Gastroesophageal sphincter (tissue), 3 donors: Measurements from ENCODE around the gene SERPINI1.

Experiments used
- POLR2A ChIP-seq, 2 donors: fragments of 450-650 bp; IDR thresholded peaks; one replicate each; pipeline ENCODE4 v1.6.1; 2017; ENCODE audit warnings: antibody characterized with exemption in 2 of 2, mild to moderate bottlenecking in 2 of 2, moderate library complexity in 1 of 2
- TF ChIP-seq, protein P1 (sequence below), 4 experiments: fragments of 200-600 bp in 2 of 4; fragments of 450-650 bp in 2 of 4; sonication (generic) in 1 of 4; IDR thresholded peaks; one replicate each; pipeline ENCODE4 v1.5.1; 2017 to 2019; ENCODE audit warnings: antibody characterized with exemption in 4 of 4, mild to moderate bottlenecking in 2 of 4, moderate library complexity in 2 of 4

DNA sequence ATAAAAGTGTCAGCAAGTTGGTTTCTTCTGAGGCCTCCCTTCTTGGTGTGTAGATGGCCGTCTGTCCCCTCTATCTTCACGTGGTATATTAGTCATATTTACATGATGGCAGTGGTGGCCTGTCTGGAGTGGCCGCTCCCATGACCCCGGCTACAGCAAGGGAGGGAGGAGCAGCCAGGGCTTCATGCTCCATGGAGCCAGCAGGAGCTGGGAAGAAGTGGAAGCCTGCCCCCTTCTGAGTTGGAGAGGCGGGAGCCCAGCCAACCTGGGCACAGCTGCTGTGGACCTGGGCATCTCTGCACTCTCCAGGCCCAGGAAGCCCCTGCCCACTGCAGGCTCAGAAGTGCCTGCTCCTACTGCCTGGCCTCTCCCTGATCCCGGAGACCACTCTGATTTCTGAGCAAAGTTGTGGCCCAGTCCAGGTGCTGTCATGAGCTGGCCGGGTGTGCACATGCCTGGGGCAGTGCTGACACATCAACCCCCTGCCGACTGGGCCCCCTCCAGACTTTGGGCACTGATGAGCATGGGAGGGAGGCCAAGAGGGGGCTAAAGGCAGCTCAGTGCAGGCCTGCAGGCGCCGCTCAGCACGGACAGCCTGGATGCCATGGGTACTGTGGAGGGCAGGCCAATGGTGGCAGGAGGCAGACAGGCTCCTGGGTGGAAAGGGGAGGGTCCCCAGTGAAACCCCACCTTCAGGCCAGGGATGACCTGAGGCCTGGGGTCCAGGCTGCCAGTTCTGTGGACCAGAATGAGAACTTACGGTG, 84.8 kb downstream of the SERPINI1 start:
- TF ChIP-seq POLR2A (IDR thresholded peaks at IDR 0.05): no peak
- TF ChIP-seq, protein P1, sequence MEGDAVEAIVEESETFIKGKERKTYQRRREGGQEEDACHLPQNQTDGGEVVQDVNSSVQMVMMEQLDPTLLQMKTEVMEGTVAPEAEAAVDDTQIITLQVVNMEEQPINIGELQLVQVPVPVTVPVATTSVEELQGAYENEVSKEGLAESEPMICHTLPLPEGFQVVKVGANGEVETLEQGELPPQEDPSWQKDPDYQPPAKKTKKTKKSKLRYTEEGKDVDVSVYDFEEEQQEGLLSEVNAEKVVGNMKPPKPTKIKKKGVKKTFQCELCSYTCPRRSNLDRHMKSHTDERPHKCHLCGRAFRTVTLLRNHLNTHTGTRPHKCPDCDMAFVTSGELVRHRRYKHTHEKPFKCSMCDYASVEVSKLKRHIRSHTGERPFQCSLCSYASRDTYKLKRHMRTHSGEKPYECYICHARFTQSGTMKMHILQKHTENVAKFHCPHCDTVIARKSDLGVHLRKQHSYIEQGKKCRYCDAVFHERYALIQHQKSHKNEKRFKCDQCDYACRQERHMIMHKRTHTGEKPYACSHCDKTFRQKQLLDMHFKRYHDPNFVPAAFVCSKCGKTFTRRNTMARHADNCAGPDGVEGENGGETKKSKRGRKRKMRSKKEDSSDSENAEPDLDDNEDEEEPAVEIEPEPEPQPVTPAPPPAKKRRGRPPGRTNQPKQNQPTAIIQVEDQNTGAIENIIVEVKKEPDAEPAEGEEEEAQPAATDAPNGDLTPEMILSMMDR (IDR thresholded peaks at IDR 0.05): no peak
